Progenitor cell of endocrine pancreas (in vitro differentiated cells): ENCODE measurements around the gene TXN. TPM values are rescaled to one million over a fixed set of nuclear protein-coding genes. Genes with fewer than 3 reads are reported as not detected.

Experiments
- DNase-seq: peaks from one replicate; pipeline ENCODE4 v3.0.0; 2021; ENCODE audit warnings: low spot score; ENCODE audit not compliant: unreplicated experiment
- H3K27ac Mint-ChIP-seq: 2 replicates; pipeline ENCODE4 v1.8.0; 2021; ENCODE audit warnings: mild to moderate bottlenecking, moderate library complexity, mixed read lengths
- H3K27me3 Mint-ChIP-seq: 2 replicates; pipeline ENCODE4 v1.8.0; 2021; ENCODE audit warnings: mixed read lengths
- H3K36me3 Mint-ChIP-seq: 2 replicates; pipeline ENCODE4 v1.8.0; 2022; ENCODE audit warnings: mixed read lengths; ENCODE audit not compliant: insufficient read depth
- H3K4me1 Mint-ChIP-seq: 2 replicates; pipeline ENCODE4 v1.8.0; 2021; ENCODE audit warnings: low read depth, mixed read lengths
- H3K4me3 Mint-ChIP-seq: 2 replicates; pipeline ENCODE4 v1.8.0; 2021; ENCODE audit warnings: low read depth, mild to moderate bottlenecking, moderate library complexity, mixed read lengths
- H3K9me3 Mint-ChIP-seq: 2 replicates; pipeline ENCODE4 v1.8.0; 2021; ENCODE audit warnings: low read depth, mixed read lengths
- CTCF ChIP-seq: fragments of 200-600 bp; sonication (generic); IDR thresholded peaks from one replicate; pipeline ENCODE4 v1.5.0; 2021; ENCODE audit warnings: antibody characterized with exemption, mild to moderate bottlenecking; ENCODE audit not compliant: unreplicated experiment
- total RNA-seq: library from RNA; stranded (reverse); gene quantifications from 2 replicates; pipeline ENCODE4 v1.2.1, GENCODE V29; 2021

TXN gene
- total RNA-seq, 1 donor from 2014 or later, result 130 TPM

GRCh38 chr9:110257956-110258355 is 1.6 kb upstream of the TXN start:
- Mint-ChIP-seq H3K27me3 (peaks cover 29% of the 10 kb centered on the region), H3K9me3 (no peaks in the 10 kb centered on the region), H3K27ac (no peak overlapping the region), H3K36me3 (peaks cover 1% of the 10 kb centered on the region), H3K4me3 (no peak overlapping the region), H3K4me1 (peaks cover 23% of the 10 kb centered on the region)
- no peak for TF ChIP-seq CTCF
- DNase-seq, result no peak

GRCh38 chr9:110257097-110257841 is 962 bp upstream of the TXN start:
- Mint-ChIP-seq H3K4me3 (peak overlapping the region; percentile 96), H3K4me1 (peaks cover 26% of the 10 kb centered on the region), H3K36me3 (peaks cover 1% of the 10 kb centered on the region), H3K9me3 (no peaks in the 10 kb centered on the region), H3K27ac (peak overlapping the region; percentile 96), H3K27me3 (peaks cover 26% of the 10 kb centered on the region)
- DNase-seq, result no peak
- TF ChIP-seq CTCF, result no peak

- peak overlapping the region; percentile 98 for H3K27ac Mint-ChIP-seq
- peaks cover 2% of the 10 kb centered on the region for H3K36me3 Mint-ChIP-seq
- peaks cover 27% of the 10 kb centered on the region for H3K4me1 Mint-ChIP-seq
- peaks cover 24% of the 10 kb centered on the region for H3K27me3 Mint-ChIP-seq
- H3K4me3 Mint-ChIP-seq, result peak overlapping the region; percentile 96
- DNase-seq, result peak; percentile 30
- no peaks in the 10 kb centered on the region for H3K9me3 Mint-ChIP-seq
- no peak for TF ChIP-seq CTCF
Measured at GRCh38 chr9:110255463-110256379, 586 bp downstream of the TXN start.

GRCh38 chr9:110255034-110255462 is 1.3 kb downstream of the TXN start:
- Mint-ChIP-seq H3K9me3 (no peaks in the 10 kb centered on the region), H3K4me1 (peaks cover 27% of the 10 kb centered on the region), H3K4me3 (peak overlapping the region; percentile 96), H3K36me3 (peaks cover 2% of the 10 kb centered on the region), H3K27me3 (peaks cover 24% of the 10 kb centered on the region), H3K27ac (peak overlapping the region; percentile 89)
- no peak for DNase-seq
- no peak for TF ChIP-seq CTCF

GRCh38 chr9:110254500-110254899 is 1.8 kb downstream of the TXN start:
- peaks cover 2% of the 10 kb centered on the region for H3K36me3 Mint-ChIP-seq
- H3K9me3 Mint-ChIP-seq, result no peaks in the 10 kb centered on the region
- H3K27me3 Mint-ChIP-seq, result peaks cover 21% of the 10 kb centered on the region
- peak overlapping the region; percentile 96 for H3K4me3 Mint-ChIP-seq
- DNase-seq, result no peak
- peaks cover 27% of the 10 kb centered on the region for H3K4me1 Mint-ChIP-seq
- TF ChIP-seq CTCF, result no peak
- H3K27ac Mint-ChIP-seq, result peak overlapping the region; percentile 89
